ENCODE results near the gene SFMBT1. TPM values are rescaled to one million over a fixed set of nuclear protein-coding genes. Genes with fewer than 3 reads are reported as not detected.

Gene SFMBT1
- total RNA-seq, 4 donors from 2014 or later: 21.3 to 31.6 (median 21.5) TPM

GRCh38 chr3:52887166-52887565 lies 158.7 kb downstream of the SFMBT1 start:
- no peak for TF ChIP-seq POLR2AphosphoS5 (IDR thresholded peaks at IDR 0.05)
- TF ChIP-seq POLR2A (IDR thresholded peaks at IDR 0.05): no peak
- TF ChIP-seq EP300 (IDR thresholded peaks at IDR 0.05): no peak
- no peak for TF ChIP-seq CTCF (IDR thresholded peaks at IDR 0.05)
- WGBS, 2 donors (ENCODE audit: low coverage in 1 of 2): 86% methylated on average over 4 of the region's 4 CpGs; no CpG with 5 or more reads in 1 of the 2 donors

GRCh38 chr3:52886049-52886730 lies 159.7 kb downstream of the SFMBT1 start:
- Histone ChIP-seq H3K27me3 (no peaks in the 10 kb centered on the region), H3K4me3 (no peak overlapping the region), H3K27ac (no peak overlapping the region), H3K4me1 (peaks cover 0 to 18% (median under 1%) of the 10 kb centered on the region in 3 donors), H3K36me3 (peaks cover 0 to 12% of the 10 kb centered on the region in 2 donors), H3K9me3 (no peaks in the 10 kb centered on the region)
- 82 to 96% methylated on average over 3 to 5 of the region's 5 CpGs for WGBS, 2 donors (ENCODE audit: low coverage in 1 of 2)
- no peak for ATAC-seq
- no peak for TF ChIP-seq POLR2A (IDR thresholded peaks at IDR 0.05)

More at GRCh38 chr3:52887166-52887565, 158.7 kb downstream of the SFMBT1 start:
- H3K4me3 ChIP-seq: no peak overlapping the region
- no peaks in the 10 kb centered on the region for H3K27me3 ChIP-seq
- H3K36me3 ChIP-seq: peaks cover 0 to 12% of the 10 kb centered on the region in 2 donors
- no peaks in the 10 kb centered on the region for H3K9me3 ChIP-seq
- H3K27ac ChIP-seq: no peak overlapping the region
- ATAC-seq: no peak
- peaks cover 0 to 19% (median 10%) of the 10 kb centered on the region in 3 donors for H3K4me1 ChIP-seq

GRCh38 chr3:52882377-52882776 lies 163.5 kb downstream of the SFMBT1 start:
- no peaks in the 10 kb centered on the region for H3K9me3 ChIP-seq
- no peaks in the 10 kb centered on the region for H3K27me3 ChIP-seq
- 89 to 95% methylated on average over 2 to 3 of the region's 4 CpGs for WGBS, 2 donors (ENCODE audit: low coverage in 1 of 2)
- H3K4me3 ChIP-seq: no peak overlapping the region
- no peak for ATAC-seq
- H3K4me1 ChIP-seq: peaks cover 0 to 15% (median 0%) of the 10 kb centered on the region in 3 donors
- H3K36me3 ChIP-seq: peaks cover 0 to 39% of the 10 kb centered on the region in 2 donors
- no peak overlapping the region for H3K27ac ChIP-seq
- TF ChIP-seq POLR2A (IDR thresholded peaks at IDR 0.05) (no peak), CTCF (IDR thresholded peaks at IDR 0.05) (no peak), POLR2AphosphoS5 (IDR thresholded peaks at IDR 0.05) (no peak), EP300 (IDR thresholded peaks at IDR 0.05) (no peak)

GRCh38 chr3:52881871-52882270 lies 164.0 kb downstream of the SFMBT1 start:
- no peak overlapping the region for H3K4me3 ChIP-seq

GRCh38 chr3:52880474-52880873 lies 165.4 kb downstream of the SFMBT1 start:
- Histone ChIP-seq H3K27ac (no peak overlapping the region), H3K4me1 (peaks cover 0 to 15% (median 0%) of the 10 kb centered on the region in 3 donors), H3K4me3 (no peak overlapping the region), H3K9me3 (no peaks in the 10 kb centered on the region), H3K36me3 (peaks cover 0 to 32% of the 10 kb centered on the region in 2 donors), H3K27me3 (no peaks in the 10 kb centered on the region)
- 87% methylated on average over 3 of the region's 3 CpGs; no CpG with 5 or more reads in 1 of the 2 donors for WGBS, 2 donors (ENCODE audit: low coverage in 1 of 2)
- TF ChIP-seq POLR2A (IDR thresholded peaks at IDR 0.05) (no peak), CTCF (IDR thresholded peaks at IDR 0.05) (no peak)
- ATAC-seq: no peak

More at GRCh38 chr3:52881871-52882270, 164.0 kb downstream of the SFMBT1 start:
- no peaks in the 10 kb centered on the region for H3K27me3 ChIP-seq
- no peaks in the 10 kb centered on the region for H3K9me3 ChIP-seq
- H3K4me1 ChIP-seq: peaks cover 0 to 15% (median 0%) of the 10 kb centered on the region in 3 donors
- no peak for TF ChIP-seq CTCF (IDR thresholded peaks at IDR 0.05)
- ATAC-seq: no peak
- WGBS, 2 donors (ENCODE audit: low coverage in 1 of 2): 20 to 67% methylated on average over 1 of the region's 4 CpGs
- H3K36me3 ChIP-seq: peaks cover 0 to 40% of the 10 kb centered on the region in 2 donors
- H3K27ac ChIP-seq: no peak overlapping the region
